Skeletal muscle satellite cell (primary cell): ENCODE data around the gene FAM53B.

Experiments used
- H3K27me3 ChIP-seq: 2 replicates; pipeline ENCODE4 v1.7.0; 2013; ENCODE audit warnings: low read length; ENCODE audit not compliant: control insufficient read depth, insufficient read depth
- H3K36me3 ChIP-seq: 2 replicates; pipeline ENCODE4 v1.7.0; 2013; ENCODE audit warnings: mild to moderate bottlenecking, control low read depth, low read length; ENCODE audit not compliant: insufficient read depth
- H3K4me1 ChIP-seq: 2 replicates; pipeline ENCODE4 v1.7.0; 2013; ENCODE audit warnings: low read length; ENCODE audit not compliant: control insufficient read depth, insufficient read depth
- H3K4me2 ChIP-seq: 2 replicates; pipeline ENCODE4 v1.7.0; 2013; ENCODE audit warnings: mild to moderate bottlenecking, low read length
- H3K4me3 ChIP-seq: 2 replicates; pipeline ENCODE4 v1.7.0; 2013; ENCODE audit warnings: low read length
- H3K9ac ChIP-seq: 2 replicates; pipeline ENCODE4 v1.7.0; 2013; ENCODE audit warnings: mild to moderate bottlenecking, low read depth, low read length, moderate library complexity
- H3K9me3 ChIP-seq: replicated peaks from 2 replicates; pipeline ENCODE4 v1.7.0; 2013; ENCODE audit warnings: mild to moderate bottlenecking, control low read depth, low read length

FAM53B gene

DNA sequence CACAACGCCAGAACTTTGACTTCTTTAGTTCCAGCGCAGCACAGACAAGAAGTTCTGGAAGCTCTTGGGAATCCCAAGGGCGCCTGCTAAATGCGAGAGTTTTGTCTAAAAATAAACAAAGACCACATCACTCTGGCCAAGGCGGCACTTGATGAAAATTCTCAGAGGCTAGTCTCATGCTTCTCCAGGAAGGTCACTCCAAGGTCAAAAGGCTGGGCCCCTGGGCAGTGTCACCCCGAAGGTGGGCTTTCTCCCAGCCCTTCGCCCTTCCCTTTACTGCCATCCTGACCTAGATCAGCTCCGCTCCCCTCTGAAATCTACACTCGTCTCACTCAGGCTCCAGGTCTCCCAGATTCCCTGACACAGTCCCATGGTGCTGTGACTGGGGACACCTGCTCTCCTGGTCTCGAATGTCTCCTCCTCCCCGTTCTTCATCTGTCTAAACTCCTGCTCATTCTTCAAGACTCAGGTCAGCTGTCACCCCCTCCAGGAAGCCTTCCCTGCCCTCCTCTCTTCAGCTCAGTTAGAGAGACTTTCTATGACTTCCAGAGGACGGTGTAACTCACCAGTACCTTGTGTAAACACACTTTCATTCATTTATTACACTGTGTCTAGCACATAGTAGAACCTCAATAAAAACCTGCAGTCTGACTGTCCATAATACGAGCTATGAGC lies 10.5 kb downstream of the FAM53B start:
- Histone ChIP-seq H3K27me3 (no peaks in the 10 kb centered on the region), H3K4me1 (peaks cover 55% of the 10 kb centered on the region), H3K4me3 (no peak overlapping the region), H3K9ac (peak overlapping the region; percentile 64), H3K4me2 (peak overlapping the region; percentile 49), H3K36me3 (no peaks in the 10 kb centered on the region), H3K9me3 (no peaks in the 10 kb centered on the region)

DNA sequence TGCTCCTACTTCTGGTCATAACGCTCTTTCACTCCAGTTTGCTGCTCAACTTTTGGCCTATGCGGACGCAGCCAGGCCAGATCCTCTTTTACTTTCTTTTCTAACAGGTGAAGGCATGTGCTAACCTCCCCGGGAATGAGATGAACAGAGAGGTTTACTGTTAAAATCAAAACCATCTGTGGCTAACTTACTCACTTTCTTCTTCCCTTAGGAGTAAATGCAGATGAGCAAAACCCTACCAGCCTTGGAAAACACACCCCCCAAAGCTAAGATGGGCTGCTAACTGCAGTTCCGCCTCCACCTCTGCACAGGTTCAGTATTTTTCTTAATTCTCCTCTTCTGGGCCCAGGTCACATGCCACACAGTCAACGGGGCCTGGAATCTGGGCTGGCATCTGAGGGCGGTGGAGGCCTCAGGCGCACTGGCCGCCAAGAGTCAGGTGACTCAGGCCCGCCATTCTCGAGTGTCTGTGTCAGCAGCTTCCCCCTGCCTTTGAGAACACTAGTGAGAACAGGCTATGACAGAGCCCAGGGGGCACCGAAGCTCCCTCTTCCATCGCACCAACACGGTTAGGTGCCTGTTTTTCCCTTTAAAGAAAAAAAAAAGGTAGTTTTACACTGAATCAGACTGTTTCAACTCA lies 11.1 kb downstream of the FAM53B start:
- no peak overlapping the region for H3K4me3 ChIP-seq
- no peaks in the 10 kb centered on the region for H3K9me3 ChIP-seq
- no peaks in the 10 kb centered on the region for H3K36me3 ChIP-seq
- peak overlapping the region; percentile 64 for H3K9ac ChIP-seq
- no peaks in the 10 kb centered on the region for H3K27me3 ChIP-seq
- peaks cover 61% of the 10 kb centered on the region for H3K4me1 ChIP-seq
- H3K4me2 ChIP-seq = peak overlapping the region; percentile 49

DNA sequence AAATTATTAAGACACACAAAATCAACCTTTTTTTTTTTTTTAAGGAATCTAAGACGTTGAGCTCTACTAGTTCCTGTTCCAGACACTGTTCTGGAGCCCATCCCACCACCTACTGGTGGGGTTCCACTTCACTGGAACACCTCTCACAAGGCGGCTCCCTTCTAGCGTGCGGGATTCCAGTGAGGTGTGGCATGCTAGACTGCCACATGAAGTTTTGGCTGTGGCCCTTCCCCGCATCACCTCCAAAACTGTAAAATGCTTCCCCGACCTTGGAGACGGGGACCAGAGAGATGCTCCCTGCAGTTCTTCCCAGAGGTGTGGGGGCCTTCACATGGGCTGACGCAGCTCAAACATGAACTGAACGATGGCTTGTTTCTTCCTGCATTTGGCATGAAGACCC lies 12.6 kb downstream of the FAM53B start:
- Histone ChIP-seq H3K4me1 (peaks cover 57% of the 10 kb centered on the region), H3K9me3 (no peaks in the 10 kb centered on the region), H3K4me2 (no peak overlapping the region), H3K36me3 (no peaks in the 10 kb centered on the region), H3K4me3 (no peak overlapping the region), H3K9ac (no peak overlapping the region), H3K27me3 (no peaks in the 10 kb centered on the region)

DNA sequence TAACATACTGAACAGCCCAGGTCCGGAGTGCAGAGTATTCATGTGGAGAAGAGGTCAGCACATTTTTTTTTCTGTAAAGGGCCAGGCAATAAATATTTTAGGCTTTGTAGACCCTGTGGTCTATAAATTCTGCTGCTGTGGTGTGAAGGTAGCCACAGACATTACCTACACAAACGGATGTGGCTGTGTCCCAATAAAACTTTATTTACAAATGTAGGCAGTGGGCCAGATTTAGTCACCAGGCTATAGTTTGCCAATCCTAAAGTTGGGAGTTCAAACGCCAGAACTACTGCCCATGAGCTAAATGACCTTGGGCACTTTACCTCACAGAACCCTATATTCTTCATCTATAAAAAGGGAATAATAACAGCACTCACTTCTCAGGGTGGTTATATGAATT lies 13.4 kb downstream of the FAM53B start:
- H3K9me3 ChIP-seq = no peaks in the 10 kb centered on the region
- H3K4me3 ChIP-seq = no peak overlapping the region
- no peak overlapping the region for H3K9ac ChIP-seq
- H3K4me2 ChIP-seq = no peak overlapping the region
- no peaks in the 10 kb centered on the region for H3K27me3 ChIP-seq
- H3K4me1 ChIP-seq = peaks cover 49% of the 10 kb centered on the region
- no peaks in the 10 kb centered on the region for H3K36me3 ChIP-seq

DNA sequence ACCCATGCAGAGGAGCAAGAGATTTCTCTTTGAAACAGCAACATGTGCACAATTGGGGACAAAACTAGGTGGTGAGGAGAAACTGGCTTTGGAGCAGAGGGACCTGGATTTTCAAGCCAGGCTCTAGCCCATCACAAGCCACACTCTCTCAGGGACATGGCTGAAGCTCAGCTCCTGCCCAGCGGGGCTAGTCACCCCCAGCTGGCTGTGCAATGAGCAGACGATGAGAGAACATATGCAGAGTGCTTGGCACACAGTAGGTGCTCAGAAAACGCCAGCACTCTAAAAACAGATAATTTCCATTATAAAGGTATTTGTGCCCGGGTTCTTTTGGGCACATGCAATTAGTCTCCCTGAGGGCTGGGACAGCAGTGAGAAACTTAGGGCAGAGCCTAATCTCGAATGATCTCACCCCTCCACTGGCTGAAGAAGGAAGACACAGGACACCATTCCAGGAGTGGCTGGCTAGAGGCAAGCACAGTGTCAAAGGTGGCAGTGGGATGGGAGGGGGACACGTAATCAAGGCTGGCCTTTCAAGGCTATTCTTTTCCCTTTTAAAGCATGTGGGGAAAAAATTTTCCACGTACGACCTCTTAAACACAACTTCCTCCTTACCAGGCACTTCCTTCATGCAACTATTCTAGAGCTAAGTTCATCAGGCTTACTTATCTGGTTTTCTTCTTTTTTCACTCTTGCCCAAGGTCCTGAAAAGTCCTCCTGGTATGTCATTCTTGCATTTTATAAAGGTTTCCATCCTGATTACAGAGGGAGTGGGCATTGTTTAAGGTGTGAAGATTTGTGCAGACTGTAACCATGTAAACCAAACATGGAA lies 15.1 kb downstream of the FAM53B start:
- Histone ChIP-seq H3K36me3 (peaks cover 4% of the 10 kb centered on the region), H3K27me3 (no peaks in the 10 kb centered on the region), H3K9me3 (no peaks in the 10 kb centered on the region), H3K4me3 (no peak overlapping the region), H3K9ac (peak overlapping the region; percentile 37), H3K4me2 (peak overlapping the region; percentile 61), H3K4me1 (peaks cover 48% of the 10 kb centered on the region)

DNA sequence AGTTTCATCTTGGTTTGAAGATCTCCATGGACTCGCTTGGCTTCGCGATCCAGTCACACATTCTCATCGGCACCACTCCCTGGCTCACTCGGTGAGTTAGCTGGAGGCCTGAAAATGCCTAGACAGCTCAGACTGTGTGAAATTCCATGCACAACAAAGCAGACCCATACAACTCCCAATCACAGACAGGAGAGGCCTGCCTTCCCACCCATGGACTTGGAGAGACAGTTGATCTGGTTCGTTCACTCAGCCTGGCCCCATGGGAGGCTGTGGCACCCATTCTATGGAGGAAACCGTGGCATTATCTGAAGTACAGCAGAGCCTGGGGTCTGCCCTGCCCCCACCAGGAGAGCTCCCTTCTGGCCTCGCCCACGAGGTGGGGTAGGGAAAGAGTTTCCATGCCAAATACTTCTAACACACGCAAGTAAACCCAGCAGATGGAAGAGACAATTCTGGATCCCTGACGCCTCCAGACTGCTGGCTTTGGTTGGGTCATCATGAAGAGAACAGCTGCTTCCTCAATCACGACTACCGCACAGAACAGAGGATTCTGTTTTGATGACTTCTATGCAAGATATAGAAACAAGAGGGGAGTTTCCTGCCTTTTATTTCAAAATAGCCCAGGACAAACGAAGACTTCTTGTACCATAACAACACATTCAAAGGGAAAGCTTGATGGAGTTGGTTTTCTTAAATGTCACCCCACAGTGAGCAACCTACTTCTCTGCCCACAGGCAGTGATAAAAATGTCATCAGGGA lies 15.9 kb downstream of the FAM53B start:
- peaks cover 4% of the 10 kb centered on the region for H3K36me3 ChIP-seq
- peak overlapping the region; percentile 63 for H3K9ac ChIP-seq
- H3K4me3 ChIP-seq = peak overlapping the region; percentile 23
- H3K27me3 ChIP-seq = no peaks in the 10 kb centered on the region
- H3K4me2 ChIP-seq = peak overlapping the region; percentile 61
- H3K9me3 ChIP-seq = no peaks in the 10 kb centered on the region
- peaks cover 48% of the 10 kb centered on the region for H3K4me1 ChIP-seq

DNA sequence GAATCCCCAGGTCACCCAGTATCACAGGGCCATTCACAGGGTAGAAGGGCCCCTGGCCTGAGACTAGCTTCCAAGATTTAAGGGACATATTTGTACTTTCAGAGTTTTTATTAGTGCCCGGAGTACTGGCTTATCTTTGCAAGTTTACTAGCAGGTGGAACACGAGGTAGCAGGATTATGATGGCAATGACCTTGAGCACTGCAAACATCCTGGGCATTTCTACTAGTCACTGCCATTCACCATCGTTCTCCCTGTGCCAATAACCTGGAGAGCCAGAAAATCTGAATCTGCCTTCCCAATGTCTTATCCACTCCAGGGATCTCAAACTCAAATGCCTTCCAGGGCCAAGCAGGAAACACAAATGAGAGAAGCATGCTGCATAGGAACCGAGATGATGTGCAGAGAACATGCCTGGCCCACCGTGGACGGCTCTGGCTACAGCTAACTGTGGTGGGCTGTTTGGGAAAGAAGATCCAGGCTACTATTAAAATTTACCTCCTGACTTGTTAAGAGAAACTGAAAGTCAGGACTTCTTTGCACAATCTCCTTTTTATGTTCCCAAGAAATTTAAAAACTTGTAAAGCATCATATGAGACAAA lies 16.7 kb downstream of the FAM53B start:
- H3K27me3 ChIP-seq = no peaks in the 10 kb centered on the region
- no peak overlapping the region for H3K4me3 ChIP-seq
- peaks cover 48% of the 10 kb centered on the region for H3K4me1 ChIP-seq
- no peaks in the 10 kb centered on the region for H3K9me3 ChIP-seq
- peak overlapping the region; percentile 63 for H3K9ac ChIP-seq
- H3K4me2 ChIP-seq = peak overlapping the region; percentile 61
- peaks cover 4% of the 10 kb centered on the region for H3K36me3 ChIP-seq

DNA sequence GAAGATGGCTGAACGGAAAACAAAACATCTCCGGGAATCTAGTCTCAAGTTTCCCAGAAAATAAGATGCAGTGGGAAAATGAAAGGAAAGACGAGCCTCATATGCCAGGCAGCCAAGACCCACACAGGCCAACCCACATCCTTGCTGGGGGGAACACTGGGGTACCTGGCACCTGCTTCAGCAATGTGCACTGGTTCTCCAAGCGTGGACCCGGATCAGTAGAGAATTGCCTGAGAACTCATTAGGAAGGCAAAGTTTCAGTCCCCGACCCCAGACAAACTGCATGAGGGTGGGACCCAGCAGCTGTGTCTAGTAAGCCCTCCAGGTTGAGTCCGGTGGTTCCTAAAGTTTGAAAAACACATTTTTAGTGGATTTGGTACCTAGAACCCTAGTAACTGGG lies 18.4 kb downstream of the FAM53B start:
- H3K4me2 ChIP-seq = no peak overlapping the region
- H3K9ac ChIP-seq = no peak overlapping the region
- H3K9me3 ChIP-seq = no peaks in the 10 kb centered on the region
- H3K27me3 ChIP-seq = no peaks in the 10 kb centered on the region
- H3K4me3 ChIP-seq = no peak overlapping the region
- peaks cover 61% of the 10 kb centered on the region for H3K4me1 ChIP-seq
- peaks cover 4% of the 10 kb centered on the region for H3K36me3 ChIP-seq

DNA sequence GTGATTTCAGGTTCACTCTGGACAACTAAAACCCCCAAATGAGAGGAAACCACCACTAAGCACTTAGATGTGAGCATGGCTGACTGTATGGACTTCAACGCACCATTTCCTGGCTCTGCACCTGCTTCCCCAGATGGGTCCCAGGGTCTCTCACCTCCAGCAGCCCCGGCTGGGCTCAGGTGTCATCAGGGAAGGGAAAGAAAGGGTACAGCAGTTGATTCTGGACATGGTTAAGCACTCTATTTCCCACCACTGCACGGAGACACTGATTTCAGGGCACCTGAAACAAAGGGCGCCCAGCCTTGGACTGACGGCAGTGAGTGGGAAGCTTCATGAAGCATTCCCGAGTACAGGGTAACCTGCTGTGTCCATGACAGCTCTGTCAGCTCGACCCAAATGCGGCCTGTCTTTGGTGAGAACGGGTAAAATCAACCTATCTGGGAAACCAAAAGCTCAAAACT lies 19.0 kb downstream of the FAM53B start:
- no peak overlapping the region for H3K4me3 ChIP-seq
- no peak overlapping the region for H3K9ac ChIP-seq

DNA sequence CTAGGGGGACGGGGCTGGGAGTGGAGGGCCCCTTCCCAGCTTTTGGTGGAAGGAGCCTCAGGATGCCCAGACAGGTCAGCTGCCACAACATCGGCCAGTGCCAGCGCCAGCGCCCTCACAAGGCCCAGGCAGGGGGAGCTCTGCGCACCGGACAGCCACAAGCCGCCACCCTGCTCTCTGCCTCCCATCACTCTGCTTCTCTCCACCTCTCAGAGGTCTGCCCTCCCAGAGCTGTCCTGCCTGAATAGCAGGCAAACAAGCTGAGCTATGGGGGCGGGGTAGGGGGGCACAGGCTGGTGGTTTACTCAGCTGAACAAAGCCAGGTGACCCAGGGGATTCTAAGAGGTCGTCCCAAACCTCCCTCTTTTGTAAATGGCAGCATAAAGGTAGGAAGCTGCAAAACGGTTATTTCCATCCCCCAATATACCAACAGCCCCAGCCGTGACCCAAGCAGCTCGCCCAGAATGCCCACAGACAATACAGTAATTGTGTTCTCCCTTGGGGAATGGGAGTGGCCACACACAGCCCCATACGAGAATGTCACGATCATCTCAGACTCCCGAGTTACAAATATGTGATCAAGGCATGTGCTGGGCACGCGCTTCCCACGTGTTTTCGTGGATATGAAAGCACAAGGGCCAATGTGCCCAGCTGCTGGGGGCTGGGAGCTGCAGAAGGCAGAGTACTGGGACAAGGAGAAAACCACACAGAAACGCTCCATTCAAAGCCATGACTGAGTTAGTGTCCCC lies 19.7 kb downstream of the FAM53B start:
- Histone ChIP-seq H3K4me2 (peak overlapping the region; percentile 44), H3K4me1 (peaks cover 65% of the 10 kb centered on the region), H3K9me3 (no peaks in the 10 kb centered on the region), H3K9ac (peak overlapping the region; percentile 33), H3K27me3 (no peaks in the 10 kb centered on the region), H3K36me3 (peaks cover 4% of the 10 kb centered on the region), H3K4me3 (no peak overlapping the region)

More for the DNA sequence above, 19.0 kb downstream of the FAM53B start:
- Histone ChIP-seq H3K4me1 (peaks cover 61% of the 10 kb centered on the region), H3K4me2 (no peak overlapping the region), H3K9me3 (no peaks in the 10 kb centered on the region), H3K27me3 (no peaks in the 10 kb centered on the region), H3K36me3 (peaks cover 4% of the 10 kb centered on the region)
